ENCODE measurements around the gene SCN5A.

SCN5A gene

DNA sequence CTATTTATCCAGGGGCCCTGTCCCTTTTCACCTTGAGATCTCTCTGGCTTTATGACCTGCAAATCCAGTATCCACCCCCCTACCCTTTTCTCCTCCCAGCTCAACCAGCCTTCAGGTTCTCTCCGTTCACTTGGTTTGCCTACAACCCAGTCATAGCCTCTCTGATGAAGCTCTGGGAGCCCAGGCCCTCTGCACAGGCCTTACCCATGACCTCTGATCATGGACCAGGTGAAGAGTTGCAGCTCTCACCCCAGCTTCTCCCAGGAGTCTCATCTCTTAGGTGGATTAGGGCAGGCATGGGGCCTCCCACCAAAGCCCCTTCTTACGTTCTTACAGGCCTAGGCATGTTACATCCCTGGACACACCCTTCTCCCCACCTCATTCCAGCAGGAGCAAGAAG is 93.6 kb downstream of the SCN5A start:
- DNase-seq, result no peak

DNA sequence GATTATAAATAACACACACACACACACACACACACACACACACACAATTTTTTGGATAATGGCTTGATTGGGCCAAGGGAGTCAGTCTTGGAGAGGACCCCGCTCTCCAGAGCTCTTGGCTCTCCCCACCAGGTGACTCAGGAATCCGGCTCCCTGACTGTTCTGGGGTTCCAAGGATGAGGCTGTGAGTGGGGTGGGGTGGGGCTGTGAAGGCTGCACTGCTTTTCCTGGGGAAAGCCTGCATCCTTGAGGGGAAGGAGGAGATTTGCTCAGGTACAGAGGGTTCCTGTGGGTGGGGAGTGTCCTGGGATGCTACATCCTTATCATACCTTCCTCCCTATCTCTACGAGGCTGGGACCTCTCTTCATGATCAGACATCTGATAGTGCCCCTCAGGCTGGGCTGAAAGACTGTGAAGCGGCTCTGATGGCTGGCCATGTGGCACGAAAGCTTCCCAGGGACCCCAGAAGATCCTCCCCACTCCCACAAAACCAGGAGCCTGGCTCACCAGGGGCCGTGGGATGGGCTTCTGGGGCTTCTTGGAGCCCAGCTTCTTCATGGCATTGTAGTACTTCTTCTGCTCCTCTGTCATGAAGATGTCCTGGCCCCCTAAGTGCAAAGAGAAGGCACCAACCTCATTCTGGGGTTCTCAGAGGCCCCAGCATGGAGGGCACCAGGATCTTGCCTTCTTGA is 94.2 kb downstream of the SCN5A start:
- no peak for DNase-seq

DNA sequence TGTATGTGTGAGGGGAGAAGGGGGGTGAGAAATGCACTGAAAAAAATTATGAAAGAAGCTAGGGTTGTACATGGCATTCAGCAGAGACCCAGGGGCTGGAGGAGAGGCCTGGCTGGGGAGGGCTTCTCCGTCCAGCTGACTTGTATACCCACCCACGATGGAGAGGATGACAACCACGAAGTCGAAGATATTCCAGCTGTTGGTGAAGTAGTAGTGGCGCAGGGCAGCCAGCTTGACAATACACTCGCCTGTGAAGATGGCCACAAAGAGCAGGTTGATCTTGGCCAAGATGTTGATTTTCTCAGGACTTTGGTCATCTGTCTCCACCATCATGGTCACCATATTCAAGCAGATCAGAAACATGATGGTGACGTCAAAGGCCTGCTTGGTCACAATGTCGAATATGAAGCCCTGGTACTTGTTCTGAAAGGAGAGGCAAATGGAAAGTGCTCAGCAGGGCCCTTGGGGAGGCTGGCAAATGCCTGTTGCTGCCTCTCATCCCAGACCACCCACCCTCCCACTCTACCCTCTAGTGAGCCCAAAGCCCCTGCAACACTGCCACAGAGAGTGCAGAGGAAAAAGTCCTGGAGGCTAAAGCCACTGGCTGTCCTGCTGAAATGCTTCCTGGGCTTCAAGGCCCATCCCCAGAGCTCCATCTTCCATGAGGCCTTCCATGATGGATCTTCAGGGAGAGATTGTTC is 95.2 kb downstream of the SCN5A start:
- no peak for DNase-seq

DNA sequence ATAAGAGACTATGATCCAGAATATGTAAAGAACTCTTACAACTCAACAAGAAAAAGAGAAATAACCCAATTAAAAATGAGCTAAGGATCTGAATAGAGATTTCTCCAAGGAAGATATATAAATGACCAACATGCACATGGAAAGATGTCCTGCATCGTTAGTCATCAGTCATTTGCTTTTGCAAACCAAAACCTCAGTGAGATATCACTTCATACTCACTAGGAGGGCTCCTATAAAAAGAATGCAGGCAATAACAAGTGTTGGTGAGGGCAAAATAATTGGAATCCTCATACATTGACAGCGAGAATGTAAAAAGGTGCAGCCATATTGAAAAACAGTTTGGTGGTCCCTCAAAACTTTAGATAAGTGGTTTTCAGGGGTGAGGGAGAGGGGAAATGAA is 96.4 kb downstream of the SCN5A start:
- no peak for DNase-seq

DNA sequence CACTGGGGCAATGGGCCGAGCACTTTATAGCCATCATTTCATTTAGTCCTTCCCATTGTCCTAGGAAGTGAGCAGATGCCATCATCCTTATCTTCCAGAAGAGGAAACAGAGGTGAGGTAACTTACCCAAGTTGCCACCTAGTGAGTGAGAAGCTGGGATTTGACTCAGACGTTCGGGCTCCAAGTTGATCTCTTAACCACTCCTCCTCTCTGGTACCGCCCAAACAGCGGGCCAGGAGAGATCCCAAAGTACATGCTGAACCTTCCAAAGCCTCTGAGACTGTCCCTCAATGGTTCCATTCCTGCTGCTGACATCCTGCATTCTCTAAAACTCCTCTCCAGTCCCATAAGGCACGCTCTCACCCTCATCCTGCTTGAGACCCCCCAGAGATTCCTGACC is 97.1 kb downstream of the SCN5A start:
- DNase-seq, result no peak

DNA sequence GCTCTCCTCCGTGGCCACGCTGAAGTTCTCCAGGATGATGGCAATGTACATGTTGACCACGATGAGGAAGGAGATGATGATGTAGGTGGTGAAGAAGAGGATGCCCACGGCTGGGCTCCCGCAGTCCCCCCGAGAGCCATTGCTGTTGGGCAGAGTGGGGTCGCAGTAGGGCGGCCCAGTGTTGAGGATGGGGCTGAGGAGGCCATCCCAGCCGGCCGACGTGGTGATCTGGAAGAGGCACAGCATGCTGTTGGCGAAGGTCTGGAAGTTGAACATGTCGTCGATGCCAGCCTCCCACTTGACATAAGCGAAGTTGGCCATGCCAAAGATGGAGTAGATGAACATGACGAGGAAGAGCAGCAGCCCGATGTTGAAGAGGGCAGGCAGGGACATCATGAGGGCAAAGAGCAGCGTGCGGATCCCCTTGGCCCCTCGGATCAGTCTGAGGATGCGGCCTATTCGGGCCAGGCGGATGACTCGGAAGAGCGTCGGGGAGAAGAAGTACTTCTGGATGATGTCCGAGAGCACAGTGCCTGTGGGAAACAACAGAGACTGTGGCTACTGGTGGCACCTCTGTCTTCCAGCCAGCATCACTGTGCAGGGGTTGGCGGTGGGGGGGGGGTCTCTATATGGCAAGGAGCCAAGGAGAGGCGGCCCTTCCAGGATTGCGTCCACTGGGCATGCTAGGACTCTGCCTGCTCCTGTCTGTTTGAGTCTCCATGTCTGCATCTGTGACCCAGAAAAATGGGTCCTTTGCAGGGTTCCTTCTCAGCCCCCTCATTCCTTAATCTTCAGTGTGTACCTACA is 98.3 kb downstream of the SCN5A start:
- DNase-seq, result no peak

DNA sequence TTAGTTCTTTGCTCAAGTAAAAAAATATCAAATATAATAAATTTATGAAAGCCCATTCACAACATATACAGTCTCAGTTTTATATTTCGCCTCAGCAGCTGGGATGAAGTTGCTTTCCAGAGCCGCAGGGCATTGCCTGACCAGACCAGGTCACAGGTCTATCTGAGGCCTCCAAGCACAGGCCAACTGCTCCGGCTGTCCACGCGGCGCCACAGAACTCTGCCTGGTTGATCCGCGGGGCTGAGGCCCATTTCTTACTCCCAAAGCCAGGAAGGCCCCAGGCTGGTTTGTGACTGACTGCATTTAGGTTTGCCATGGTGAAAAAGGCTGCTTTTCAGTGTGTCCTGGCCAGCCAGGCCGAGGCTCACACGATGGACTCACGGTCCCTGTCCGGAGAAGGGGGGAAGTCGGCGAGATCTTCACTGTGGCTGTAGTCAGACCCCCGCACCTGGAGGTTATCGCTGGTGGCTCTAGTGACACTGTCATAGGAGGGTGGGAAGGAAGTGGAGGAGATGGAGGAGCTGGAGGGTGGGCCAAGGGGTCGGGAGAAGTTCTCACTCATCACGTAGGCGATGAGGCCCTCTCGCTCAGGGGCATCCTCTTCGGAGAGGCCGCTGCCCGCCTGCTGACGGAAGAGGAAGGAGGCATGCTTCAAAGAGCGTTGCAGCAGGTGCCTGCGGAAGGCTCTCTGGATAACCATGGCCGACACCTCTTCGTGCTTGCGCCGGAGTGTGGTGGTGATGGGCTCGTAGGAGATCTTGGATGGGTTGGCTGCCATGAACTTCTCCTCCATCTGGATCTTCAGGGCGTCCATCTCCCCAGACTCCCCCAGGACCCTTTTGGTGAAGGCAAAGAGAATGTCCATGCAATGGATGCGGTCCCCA is 99.3 kb downstream of the SCN5A start:
- DNase-seq, result no peak

DNA sequence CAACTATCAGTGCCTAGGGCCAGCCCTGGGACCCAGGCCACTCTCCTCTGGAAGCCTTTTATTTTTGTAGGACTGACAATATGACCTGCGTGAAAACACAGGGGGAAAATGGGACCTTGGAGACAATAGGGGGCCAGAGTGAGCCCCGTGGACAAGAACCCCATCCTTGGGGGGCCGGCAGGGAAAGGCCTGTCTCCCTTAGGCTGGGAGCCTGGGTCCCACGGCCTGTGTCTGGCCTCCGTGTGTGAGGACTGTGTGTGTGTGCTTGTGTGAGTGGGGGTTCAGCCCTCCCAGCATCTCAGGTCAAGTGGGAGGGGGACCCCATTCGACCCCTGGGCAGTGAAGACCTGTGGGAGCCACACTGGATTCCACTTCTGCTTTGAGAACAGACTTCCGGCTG is 100.0 kb downstream of the SCN5A start:
- DNase-seq, result no peak

DNA sequence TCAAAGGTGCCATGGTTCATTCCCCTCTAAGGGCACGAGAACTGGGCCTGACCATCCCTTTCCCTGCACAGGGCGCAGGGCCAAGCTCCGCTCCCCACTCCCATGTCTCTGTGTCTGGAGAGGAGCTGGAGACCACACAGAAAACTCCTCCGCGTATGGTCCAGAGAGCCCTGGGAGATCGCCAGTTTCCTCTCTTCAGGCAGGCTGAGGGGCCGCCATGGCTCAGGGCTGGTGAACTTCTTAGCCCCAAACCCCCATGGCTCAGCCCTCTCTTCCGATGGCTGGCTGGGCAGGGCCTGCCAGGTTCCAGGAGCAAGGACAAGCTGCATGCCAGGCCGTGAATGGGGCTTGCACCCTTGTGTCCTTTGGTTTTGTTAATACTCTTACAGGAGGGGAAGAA is 100.4 kb downstream of the SCN5A start:
- DNase-seq, result no peak

DNA sequence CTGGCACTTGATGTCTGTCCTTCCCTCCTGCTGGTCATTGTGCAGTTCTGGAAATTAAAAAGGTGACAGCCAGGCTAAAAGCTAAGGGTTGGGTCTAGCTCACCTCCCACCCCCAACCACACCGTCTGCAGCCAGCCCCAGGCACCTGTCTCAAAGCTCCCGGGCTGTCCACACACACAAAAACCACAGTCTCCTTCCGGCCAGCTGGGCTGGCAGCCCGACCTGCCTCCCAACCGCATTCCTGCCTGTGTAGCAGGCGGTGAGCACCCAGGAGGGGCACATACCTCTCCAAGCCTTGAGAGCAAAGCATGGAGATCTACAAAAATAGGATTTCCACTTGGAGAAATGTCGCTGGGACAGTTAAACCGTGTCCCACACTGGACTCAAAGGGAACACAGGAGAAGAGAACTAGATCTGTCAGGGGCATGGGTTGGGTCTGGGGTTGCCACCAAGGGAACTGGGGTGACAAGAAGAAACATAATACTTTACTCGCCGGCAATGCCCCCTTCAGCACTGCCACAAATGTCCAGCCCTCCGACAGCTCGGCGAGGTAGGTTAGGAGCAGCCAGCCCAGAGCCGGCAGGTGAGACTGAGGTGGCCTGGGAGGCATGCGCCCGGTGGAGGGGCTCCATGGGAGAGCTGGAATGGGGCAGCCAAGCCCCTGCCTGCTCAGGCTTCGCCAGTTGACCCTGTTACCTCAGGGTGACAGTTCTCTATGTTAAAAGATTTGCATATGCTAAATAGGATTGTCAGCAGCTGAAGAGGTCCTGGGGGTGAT is 101.1 kb downstream of the SCN5A start:
- DNase-seq, result peak; percentile 85

DNA sequence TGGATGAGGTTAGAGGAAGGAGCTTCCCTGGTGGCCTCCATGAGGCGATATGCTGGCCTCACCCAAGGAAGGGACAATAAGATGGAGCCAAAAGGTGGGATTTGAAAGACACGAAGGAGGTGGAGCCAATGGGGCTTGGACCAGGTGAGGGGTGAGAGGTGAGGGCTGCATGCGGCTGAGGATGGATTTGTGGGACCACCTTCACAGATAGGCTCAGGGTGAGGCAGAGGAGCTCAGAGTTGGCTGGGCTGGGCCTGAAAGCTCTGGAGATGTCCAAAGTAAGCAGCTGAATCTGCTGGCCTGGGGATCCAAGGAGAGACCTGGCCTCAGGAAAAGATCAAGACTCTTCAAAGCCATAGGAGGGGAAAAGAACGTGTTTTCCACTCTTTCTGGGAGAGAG is 103.5 kb downstream of the SCN5A start:
- DNase-seq, result no peak

DNA sequence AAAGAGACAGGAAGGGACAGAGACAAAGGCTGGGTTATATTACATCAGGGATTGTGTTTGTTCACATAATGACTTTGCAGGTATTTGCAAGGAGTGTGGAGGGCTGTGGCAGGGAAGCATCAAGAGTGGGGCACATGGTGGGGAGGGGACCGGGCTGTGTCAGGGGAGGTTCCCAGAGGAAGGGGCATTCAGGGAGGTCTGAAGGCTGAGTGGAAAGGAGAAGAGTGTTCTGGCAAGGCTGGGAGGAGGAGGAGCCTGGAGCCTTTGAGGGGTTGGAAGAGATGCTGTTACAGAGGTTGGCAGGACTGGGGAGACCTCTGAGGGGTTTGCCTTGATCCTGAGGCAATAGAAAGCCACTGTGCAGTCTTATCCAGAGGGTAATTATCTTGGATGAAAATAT is 103.9 kb downstream of the SCN5A start:
- no peak for DNase-seq

DNA sequence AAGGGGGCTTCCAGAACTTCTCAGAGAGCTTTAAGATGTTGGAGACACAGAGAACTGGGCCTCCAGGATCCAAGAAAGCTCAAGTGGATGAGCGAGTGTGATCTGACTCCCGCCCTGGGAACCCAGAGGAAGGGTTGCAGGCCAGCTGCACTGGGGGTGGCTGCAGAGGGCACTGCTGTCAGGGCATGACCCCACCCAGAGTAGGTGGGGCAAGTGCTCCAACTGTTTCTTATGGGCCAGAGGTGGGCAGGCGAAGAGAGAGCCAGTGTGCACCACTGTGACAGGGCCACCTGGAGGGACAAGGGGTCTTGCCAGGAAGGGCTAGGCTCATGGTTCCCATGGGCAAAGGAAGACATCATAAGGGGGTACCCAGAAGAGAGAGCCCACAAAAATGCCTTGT is 104.6 kb downstream of the SCN5A start:
- no peak for DNase-seq

DNA sequence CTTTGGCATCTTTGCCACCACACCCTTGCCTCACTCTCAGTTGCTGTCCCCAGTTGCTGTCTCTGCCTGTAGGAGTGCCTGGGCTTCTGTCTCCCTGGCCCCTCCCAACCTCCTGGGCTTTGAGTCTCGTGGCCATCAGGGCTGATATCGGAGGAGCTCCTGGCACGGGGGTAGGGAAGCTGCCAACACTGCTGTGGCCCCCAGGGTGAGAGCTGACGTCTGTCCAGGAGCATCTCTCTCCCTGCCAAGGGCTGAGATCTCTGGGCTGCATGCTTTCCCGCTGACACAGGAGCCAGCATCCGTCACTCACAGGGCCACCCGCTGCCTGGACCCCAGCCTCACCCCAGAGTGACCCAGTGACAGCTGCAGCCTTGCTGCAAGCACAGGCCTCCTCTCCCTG is 105.9 kb downstream of the SCN5A start:
- DNase-seq, result no peak

DNA sequence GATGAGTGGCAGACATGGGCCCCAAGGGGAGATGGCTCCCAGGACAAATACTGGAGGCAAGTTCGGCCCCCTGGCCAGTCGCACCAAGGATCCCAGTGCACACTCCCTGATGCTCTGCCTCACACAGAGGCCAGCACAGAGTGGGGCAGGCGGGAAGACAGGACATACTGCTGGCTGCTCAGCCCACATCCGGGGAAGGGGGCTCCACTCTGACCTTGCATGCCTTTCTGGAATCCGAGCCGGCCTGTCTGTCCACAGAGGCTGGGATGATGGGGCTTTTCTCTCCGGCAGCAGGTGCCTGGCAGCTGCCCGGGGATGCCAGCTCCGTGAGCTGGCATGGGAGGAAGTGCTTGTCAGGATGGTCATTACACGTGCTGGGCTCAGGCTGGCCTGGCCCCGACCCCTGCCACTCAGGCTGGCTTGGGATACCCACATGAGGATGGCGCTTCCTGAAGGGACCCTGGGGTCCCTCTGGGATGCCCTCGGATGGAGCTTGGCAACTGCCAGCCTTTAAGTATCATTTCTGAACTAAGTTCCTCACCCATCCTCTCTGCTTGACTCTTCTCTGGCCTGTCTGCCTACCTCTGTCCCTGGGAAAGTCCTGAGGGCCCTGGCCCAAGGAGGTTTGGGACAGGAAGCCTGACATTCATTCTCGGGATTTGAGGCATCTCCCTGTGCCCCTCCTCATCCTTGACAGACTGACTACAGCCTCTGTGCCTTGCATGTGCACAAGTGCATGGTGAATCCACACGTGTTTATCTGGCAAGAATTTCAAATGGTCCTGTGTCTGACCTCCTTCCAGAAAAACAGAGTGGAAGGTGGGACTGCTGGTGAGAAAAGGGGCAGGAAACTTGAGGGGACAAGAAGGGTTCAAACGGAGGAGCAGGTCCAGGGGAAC is 106.8 kb downstream of the SCN5A start:
- DNase-seq, result no peak

DNA sequence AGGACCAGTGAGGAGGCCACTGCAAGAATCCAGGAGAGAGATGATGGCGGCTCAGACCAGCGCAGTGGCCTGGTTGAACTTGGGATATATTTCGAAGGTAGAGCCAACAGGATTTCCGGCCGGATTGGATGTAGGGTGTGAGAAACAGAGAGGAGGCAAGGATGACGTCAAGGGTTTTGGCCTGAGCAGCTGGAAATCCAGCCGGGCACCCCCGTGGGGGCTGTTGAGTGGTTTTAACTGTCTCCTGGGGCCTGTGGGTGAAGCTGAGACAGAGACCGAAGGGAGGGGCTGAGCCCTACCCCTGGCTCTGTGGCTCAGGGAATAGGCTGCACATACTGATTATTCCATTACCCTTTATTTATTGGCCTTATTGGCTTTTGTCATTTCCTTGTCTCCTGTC is 107.7 kb downstream of the SCN5A start:
- no peak for DNase-seq

DNA sequence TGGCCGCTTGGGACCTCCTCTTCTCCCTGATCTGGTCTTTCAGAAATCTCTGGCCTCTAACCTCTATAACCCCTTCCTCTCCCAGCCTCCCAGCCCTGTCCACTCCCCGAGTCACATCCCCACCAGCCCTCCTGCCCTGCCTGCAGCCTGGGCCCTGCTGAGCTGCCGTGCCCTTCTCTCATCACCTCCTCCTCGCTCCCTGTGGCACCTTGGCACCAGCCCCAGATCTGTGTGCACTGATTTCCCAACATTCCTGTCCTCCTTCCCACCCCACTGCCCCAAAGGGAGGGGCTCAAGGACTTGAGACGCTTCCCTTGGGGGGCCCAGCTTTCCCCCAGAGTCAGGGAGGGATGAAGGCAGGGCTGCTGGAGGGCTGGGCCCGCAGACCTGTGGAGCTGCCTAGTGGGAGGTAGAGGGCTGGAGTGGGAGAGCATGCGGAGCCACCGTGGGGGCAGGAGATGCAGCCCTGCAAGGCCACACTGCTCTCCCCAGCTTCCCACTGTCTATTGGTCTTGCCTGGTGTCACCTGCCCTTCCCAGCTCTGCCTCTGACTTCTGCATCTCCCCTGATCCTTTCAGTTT is 110.6 kb downstream of the SCN5A start:
- no peak for DNase-seq

DNA sequence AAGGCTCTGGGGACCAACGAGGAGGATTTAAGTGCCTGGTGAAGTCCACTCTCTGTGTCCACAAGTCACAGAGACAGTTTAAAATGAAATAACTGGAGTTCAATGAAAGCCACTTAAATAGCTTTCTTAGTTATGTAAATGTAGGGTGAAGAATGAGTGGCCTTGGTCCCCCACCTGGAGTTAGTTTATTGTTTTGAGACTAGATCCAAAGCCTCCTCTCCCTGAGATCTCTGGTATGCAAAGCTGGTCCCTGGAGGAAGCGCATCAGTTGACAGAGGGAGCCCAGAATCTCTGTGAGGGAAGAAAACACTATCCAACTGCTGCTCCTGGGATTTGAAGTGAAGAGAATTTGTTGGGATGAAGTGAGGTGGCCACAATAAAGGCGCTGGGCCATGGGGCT is 112.8 kb downstream of the SCN5A start:
- no peak for DNase-seq

DNA sequence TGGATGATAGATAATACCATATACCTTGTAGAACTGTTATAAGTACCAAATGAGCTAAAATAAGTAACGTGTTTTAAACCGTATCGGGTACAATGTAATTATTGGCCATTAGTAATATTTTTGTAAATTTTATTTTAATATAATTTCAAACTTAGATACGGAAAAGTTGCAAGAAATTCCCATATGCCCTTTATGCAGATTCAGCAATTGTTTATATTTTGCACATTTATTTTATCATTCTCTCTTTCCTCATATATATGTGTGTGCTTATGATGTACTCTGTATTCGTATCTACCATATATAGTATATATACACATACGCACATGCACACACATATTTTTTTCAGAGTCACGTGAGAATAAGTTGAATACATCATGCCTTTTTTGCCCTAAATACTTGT is 114.9 kb downstream of the SCN5A start:
- no peak for DNase-seq

DNA sequence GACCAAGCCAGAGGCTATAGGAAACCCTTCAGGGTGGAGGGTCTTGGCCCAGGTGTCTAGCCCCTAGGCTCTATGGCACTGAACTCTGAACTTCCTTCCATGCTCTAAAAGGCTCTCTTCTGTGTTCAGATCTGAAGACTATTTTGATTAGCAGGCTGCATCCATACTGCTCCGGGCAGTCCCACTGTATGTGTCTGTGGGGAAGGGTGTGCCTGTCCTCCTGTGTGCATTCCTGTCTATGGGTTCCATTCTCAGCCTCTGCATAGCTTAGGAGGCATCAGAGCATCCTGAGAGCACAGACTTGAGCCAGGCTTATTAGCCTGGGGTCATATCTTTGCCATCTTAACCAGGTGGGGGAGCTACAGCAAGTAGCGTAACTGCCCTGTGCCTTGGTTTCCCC is 115.3 kb downstream of the SCN5A start:
- no peak for DNase-seq

Data from RPMI8226 (cell line).